GM12865 (cell line): Measurements from ENCODE around the gene DENND1A.

Experiments used
- DNase-seq: peaks from one replicate; pipeline ENCODE4 v3.0.0; 2010; ENCODE audit warnings: low read depth
- H3K4me3 ChIP-seq: 2 replicates; pipeline ENCODE4 v1.5.1; 2011; ENCODE audit warnings: mild to moderate bottlenecking, low read depth, low read length, control low read depth
- TF ChIP-seq, protein P1 (sequence below): IDR thresholded peaks from 2 replicates; pipeline ENCODE4 v1.5.1; 2011; ENCODE audit warnings: low read length, control low read depth, low read depth, inconsistent platforms; ENCODE audit not compliant: insufficient read depth; ENCODE audit errors: missing control alignments

DENND1A gene

GRCh38 chr9:123925819-123926218, 4.1 kb downstream of the DENND1A start:
- TF ChIP-seq, protein P1, sequence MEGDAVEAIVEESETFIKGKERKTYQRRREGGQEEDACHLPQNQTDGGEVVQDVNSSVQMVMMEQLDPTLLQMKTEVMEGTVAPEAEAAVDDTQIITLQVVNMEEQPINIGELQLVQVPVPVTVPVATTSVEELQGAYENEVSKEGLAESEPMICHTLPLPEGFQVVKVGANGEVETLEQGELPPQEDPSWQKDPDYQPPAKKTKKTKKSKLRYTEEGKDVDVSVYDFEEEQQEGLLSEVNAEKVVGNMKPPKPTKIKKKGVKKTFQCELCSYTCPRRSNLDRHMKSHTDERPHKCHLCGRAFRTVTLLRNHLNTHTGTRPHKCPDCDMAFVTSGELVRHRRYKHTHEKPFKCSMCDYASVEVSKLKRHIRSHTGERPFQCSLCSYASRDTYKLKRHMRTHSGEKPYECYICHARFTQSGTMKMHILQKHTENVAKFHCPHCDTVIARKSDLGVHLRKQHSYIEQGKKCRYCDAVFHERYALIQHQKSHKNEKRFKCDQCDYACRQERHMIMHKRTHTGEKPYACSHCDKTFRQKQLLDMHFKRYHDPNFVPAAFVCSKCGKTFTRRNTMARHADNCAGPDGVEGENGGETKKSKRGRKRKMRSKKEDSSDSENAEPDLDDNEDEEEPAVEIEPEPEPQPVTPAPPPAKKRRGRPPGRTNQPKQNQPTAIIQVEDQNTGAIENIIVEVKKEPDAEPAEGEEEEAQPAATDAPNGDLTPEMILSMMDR = no peak
- no peak for DNase-seq
- no peak overlapping the region for H3K4me3 ChIP-seq

- TF ChIP-seq, protein P1 = no peak
- DNase-seq = no peak
- no peak overlapping the region for H3K4me3 ChIP-seq
Measured at GRCh38 chr9:123925161-123925560, 4.8 kb downstream of the DENND1A start.

- DNase-seq = no peak
- H3K4me3 ChIP-seq = no peak overlapping the region
- TF ChIP-seq, protein P1 = no peak
Measured at GRCh38 chr9:123924727-123925126, 5.2 kb downstream of the DENND1A start.

- no peak overlapping the region for H3K4me3 ChIP-seq
- TF ChIP-seq, protein P1 = no peak
- DNase-seq = no peak
Measured at GRCh38 chr9:123923884-123924283, 6.0 kb downstream of the DENND1A start.

- TF ChIP-seq, protein P1 = no peak
- no peak for DNase-seq
Measured at GRCh38 chr9:123923377-123923776, 6.5 kb downstream of the DENND1A start.

DNA sequence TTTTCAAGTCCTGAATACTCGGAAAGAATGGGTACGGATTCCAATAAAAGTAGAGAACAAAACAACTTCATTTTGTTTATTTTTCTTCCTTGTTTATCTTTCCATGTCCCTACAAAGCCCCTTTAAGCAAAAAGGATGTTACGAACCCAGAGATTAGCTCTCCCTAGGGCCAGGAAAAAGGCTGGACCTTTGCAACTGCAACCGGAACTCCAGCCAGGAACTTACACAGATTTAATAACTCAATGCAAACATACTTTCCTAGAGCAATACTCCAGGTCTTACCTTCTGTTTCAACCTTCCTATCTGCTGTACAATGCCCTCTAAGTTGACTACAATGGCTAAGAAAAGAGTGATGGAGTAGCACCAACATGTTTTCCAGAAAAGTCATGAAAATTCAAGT, 7.0 kb downstream of the DENND1A start:
- no peak for DNase-seq
- no peak overlapping the region for H3K4me3 ChIP-seq
- TF ChIP-seq, protein P1 = no peak

More at GRCh38 chr9:123923377-123923776, 6.5 kb downstream of the DENND1A start:
- H3K4me3 ChIP-seq = no peak overlapping the region

GRCh38 chr9:123922431-123922830, 7.5 kb downstream of the DENND1A start:
- TF ChIP-seq, protein P1 = no peak

More at GRCh38 chr9:123922431-123922830, 7.5 kb downstream of the DENND1A start:
- no peak overlapping the region for H3K4me3 ChIP-seq
- no peak for DNase-seq
